GM21381 (cell line): ENCODE results near the gene OCSTAMP.
A peak's percentile ranks its signal among the peaks of the same experiment; 100 is the strongest.

Experiments
- ATAC-seq: cut with Tn5 transposase; IDR thresholded peaks from one replicate; pipeline ENCODE4 v1.9.1; 2021; ENCODE audit warnings: mild to moderate bottlenecking, moderate library complexity; ENCODE audit not compliant: unreplicated experiment

Gene OCSTAMP

GRCh38 chr20:46520976-46521579 is 29.4 kb downstream of the OCSTAMP start:
- no peak for ATAC-seq

GRCh38 chr20:46520540-46520939 is 29.9 kb downstream of the OCSTAMP start:
- no peak for ATAC-seq

- ATAC-seq: no peak
These were observed 30.9 kb downstream of the OCSTAMP start for GRCh38 chr20:46519471-46520068.

- ATAC-seq: peak; percentile 79
These were observed 37.3 kb downstream of the OCSTAMP start, which contains the start of gene ZNF334 for GRCh38 chr20:46512943-46513844. Gene ZNF334 (minus strand): TSS chr20:46513559. CDS start chr20:46512102, 1,457 bp downstream.

- ATAC-seq: no peak
These were observed 40.9 kb downstream of the OCSTAMP start for GRCh38 chr20:46509523-46509922.

GRCh38 chr20:46507760-46508407 is 42.6 kb downstream of the OCSTAMP start:
- ATAC-seq: no peak

- no peak for ATAC-seq
These were observed 44.9 kb downstream of the OCSTAMP start for GRCh38 chr20:46505506-46505905.

- no peak for ATAC-seq
These were observed 48.5 kb downstream of the OCSTAMP start for GRCh38 chr20:46501961-46502360.

- ATAC-seq: no peak
These were observed 49.0 kb downstream of the OCSTAMP start for GRCh38 chr20:46501337-46501942.

- ATAC-seq: no peak
These were observed 56.4 kb downstream of the OCSTAMP start for GRCh38 chr20:46494077-46494476.

GRCh38 chr20:46491354-46491753 is 59.1 kb downstream of the OCSTAMP start:
- no peak for ATAC-seq
